OCI-LY7 (cell line): ENCODE measurements around the gene LTA4H.

ENCODE experiments used
- EZH2phosphoT487 ChIP-seq: fragments of 200-600 bp; sonication (generic); IDR thresholded peaks from 2 replicates; pipeline ENCODE4 v1.6.1; 2018; ENCODE audit warnings: low read depth, borderline replicate concordance, mild to moderate bottlenecking, mixed run types, antibody characterized with exemption, low read length, moderate library complexity, mixed read lengths
- TF ChIP-seq, protein P1 (sequence below): fragments of 200-600 bp; sonication (generic); conservative IDR thresholded peaks from 2 replicates; pipeline ENCODE4 v1.5.1; 2014; ENCODE audit warnings: mild to moderate bottlenecking, antibody characterized with exemption, low read length, moderate library complexity, mixed read lengths

- TF ChIP-seq, protein P1, sequence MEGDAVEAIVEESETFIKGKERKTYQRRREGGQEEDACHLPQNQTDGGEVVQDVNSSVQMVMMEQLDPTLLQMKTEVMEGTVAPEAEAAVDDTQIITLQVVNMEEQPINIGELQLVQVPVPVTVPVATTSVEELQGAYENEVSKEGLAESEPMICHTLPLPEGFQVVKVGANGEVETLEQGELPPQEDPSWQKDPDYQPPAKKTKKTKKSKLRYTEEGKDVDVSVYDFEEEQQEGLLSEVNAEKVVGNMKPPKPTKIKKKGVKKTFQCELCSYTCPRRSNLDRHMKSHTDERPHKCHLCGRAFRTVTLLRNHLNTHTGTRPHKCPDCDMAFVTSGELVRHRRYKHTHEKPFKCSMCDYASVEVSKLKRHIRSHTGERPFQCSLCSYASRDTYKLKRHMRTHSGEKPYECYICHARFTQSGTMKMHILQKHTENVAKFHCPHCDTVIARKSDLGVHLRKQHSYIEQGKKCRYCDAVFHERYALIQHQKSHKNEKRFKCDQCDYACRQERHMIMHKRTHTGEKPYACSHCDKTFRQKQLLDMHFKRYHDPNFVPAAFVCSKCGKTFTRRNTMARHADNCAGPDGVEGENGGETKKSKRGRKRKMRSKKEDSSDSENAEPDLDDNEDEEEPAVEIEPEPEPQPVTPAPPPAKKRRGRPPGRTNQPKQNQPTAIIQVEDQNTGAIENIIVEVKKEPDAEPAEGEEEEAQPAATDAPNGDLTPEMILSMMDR = peak; percentile 68
- TF ChIP-seq EZH2phosphoT487 = no peak
Measured at GRCh38 chr12:95963096-95963495, 72.3 kb downstream of the LTA4H start.
